ENCODE measurements around the gene DMKN.

Gene DMKN

DNA sequence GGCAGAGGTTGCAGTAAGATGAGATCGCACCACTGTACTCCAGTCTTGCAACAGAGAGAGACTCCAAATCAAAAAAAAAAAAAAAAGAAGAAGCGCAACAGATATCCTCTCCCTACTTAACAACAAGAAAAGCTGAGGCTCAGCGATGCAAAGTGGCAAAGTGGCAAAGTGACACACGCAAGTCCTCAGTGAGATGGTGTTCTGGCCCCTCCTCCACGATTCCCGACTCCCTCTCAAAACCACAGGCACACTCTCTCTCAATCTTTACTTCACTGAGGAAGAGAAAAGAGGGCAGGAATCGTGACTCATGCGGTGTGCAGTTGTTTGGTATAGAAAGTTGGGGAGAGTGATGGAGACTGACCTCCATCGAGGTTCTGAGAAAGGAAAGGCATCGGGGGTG, 52.8 kb downstream of the DMKN start:
- DNase-seq: peak in 1 of 2 donors; percentile 37

- no peak for DNase-seq
Measured at GRCh38 chr19:35459414-35460082, 53.9 kb downstream of the DMKN start.

DNA sequence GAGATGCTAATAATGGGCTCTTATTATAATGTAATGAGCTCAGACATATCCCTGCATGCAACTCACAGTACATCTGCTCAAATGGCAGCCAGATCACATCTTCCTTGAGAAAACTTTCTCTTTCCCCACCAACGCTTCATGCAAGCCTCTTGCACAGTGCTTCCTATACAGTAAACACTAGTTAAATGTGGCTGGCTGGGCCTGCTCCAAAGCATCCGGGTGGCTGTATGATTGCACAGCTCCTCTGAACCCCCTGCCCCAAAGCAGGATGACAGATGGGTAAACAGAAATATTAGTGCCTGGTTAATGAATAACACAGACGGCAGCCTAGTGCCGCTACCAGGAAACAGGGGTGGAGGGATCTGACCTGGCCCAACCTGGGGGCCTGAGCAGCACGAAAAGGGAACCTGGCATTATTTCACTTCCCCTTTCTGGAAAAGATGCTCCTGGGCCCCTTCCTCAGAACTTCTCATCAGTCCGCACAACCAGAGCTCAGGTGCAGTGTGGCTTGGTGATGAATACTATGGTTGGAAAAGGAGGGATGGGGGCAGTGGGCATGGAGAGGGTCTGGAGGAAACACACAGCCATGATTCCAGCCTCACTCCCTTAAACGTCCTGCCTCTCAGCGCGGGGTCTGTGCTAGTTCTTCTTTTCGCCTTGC, 54.6 kb downstream of the DMKN start:
- DNase-seq: peak in 1 of 2 donors; percentile 54

DNA sequence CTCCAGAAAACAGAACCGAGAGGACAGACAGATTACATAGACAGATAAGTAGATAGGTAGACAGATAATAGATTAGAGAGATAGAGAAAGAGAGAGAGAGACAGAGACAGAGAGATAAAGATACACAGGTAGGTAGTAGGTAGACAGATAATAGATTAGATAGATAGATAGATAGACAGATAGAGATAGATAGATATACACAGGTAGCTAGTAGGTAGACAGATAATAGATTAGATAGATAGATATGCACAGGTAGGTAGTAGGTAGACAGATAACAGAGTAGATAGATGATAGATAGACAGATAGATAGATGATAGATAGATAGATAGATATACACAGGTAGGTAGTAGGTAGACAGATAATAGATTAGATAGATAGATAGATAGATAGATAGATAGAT, 55.3 kb downstream of the DMKN start:
- DNase-seq: no peak

DNA sequence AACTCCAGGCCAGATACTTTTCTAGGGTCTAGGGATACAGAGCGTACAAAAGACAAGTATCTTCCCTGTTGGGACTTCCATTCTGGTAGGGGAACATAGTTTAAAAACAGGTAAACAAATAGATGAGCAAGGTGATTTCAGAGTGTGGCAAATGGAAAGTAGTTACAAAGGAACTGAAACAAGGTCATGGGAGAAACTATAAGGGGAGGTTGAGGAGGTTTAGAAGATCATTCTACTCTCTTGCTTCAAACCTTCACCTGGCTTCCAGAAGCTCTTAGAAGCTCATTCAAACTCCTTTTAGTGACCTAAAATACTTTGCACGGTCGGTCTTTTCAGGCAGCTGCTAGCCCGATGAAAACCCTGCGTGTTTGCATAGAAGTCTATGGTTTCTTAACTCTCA, 56.3 kb downstream of the DMKN start:
- no peak for DNase-seq

DNA sequence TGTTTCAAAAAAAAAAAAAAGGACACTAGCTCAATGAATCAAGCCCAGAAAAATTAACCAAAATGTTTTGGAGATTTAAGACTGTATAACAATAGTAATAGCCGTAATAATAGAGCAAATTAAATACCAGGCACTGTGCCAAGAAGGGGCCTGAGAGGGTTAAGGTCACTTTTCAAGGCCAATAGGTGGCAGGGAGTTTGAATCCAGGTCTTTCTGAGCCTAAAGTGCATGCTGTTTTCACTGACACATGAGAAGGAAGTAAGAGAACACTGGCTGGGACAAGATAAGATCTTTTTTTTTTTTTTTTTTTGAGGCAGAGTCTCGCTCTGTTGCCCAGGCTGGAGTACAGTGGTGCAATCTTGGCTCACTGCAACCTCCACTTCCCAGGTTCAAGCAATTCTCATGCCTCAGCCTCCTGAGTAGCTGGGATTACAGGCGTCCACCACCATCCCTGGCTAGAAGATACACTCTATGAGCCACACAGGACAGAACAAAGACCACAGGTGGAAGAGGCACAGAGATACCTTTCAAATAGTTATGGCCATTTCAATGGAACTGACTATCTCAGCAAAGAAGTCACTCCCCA, 57.7 kb downstream of the DMKN start:
- DNase-seq: no peak

- no peak for DNase-seq
Measured at GRCh38 chr19:35454663-35455062, 58.8 kb downstream of the DMKN start.

- DNase-seq: peak in 1 of 2 donors; percentile 35
Measured at GRCh38 chr19:35451338-35452096, 61.9 kb downstream of the DMKN start.

- DNase-seq: no peak
Measured at GRCh38 chr19:35449359-35450043, 63.9 kb downstream of the DMKN start.

- DNase-seq: peak in 1 of 2 donors; percentile 64
Measured at GRCh38 chr19:35447606-35448469, 65.6 kb downstream of the DMKN start, which contains the start of gene FFAR2. Gene FFAR2 (plus strand): TSS chr19:35448257. CDS start chr19:35449715, 1,458 bp downstream.

All from CD4-positive, alpha-beta T cell treated with Interleukin-1 beta for 1 hour (primary cell).